Amniotic epithelial cell (primary cell): ENCODE results near the gene USP36.
"Not testable (repeated sequence)": the region's sequence is repeated elsewhere in the genome, so short reads cannot be mapped to it uniquely, and the experiment has no call there.

ENCODE experiments used
- DNase-seq: peaks from one replicate; pipeline ENCODE4 v3.0.0-alpha.2; 2010; ENCODE audit warnings: low read depth

Gene USP36

GRCh38 chr17:78840780-78841611 is at the start of gene USP36:
Gene USP36, minus strand, starts transcription at chr17:78840814. Its CDS starts 4,451 bp downstream, at chr17:78836363.
- DNase-seq = peak; percentile 97

GRCh38 chr17:78890096-78890495 is 49.5 kb upstream of the USP36 start:
- not testable (repeated sequence) for DNase-seq

GRCh38 chr17:78889531-78889930 is 48.9 kb upstream of the USP36 start:
- DNase-seq = no peak

GRCh38 chr17:78888941-78889518 is 48.4 kb upstream of the USP36 start:
- no peak for DNase-seq

GRCh38 chr17:78886954-78887353 is 46.3 kb upstream of the USP36 start:
- DNase-seq = no peak

- no peak for DNase-seq
Measured at GRCh38 chr17:78885956-78886355, 45.3 kb upstream of the USP36 start.

- no peak for DNase-seq
Measured at GRCh38 chr17:78884876-78885667, 44.5 kb upstream of the USP36 start.

- DNase-seq = no peak
Measured at GRCh38 chr17:78884148-78884825, 43.7 kb upstream of the USP36 start.

- peak; percentile 98 for DNase-seq
Measured at GRCh38 chr17:78883533-78884131, 43.0 kb upstream of the USP36 start.

GRCh38 chr17:78883089-78883532 is 42.5 kb upstream of the USP36 start:
- DNase-seq = no peak

GRCh38 chr17:78882540-78883088 is 42.0 kb upstream of the USP36 start:
- DNase-seq = no peak

- peak; percentile 92 for DNase-seq
Measured at GRCh38 chr17:78879635-78880186, 39.1 kb upstream of the USP36 start.

GRCh38 chr17:78878871-78879527 is 38.4 kb upstream of the USP36 start:
- no peak for DNase-seq

- DNase-seq = no peak
Measured at GRCh38 chr17:78878261-78878660, 37.6 kb upstream of the USP36 start.

GRCh38 chr17:78876954-78877517 is 36.4 kb upstream of the USP36 start:
- DNase-seq = not testable (repeated sequence)

- DNase-seq = no peak
Measured at GRCh38 chr17:78876094-78876597, 35.5 kb upstream of the USP36 start.

- peak; percentile 70 for DNase-seq
Measured at GRCh38 chr17:78875363-78876093, 34.9 kb upstream of the USP36 start.

- DNase-seq = no peak
Measured at GRCh38 chr17:78873519-78874340, 33.1 kb upstream of the USP36 start.
